Transverse colon (tissue), 4 donors: Measurements from ENCODE around the gene FOSB. TPM values are rescaled to one million over a fixed set of nuclear protein-coding genes. Genes with fewer than 3 reads are reported as not detected.

Experiments
- DNase-seq: peaks from one replicate; pipeline ENCODE4 v3.0.0-alpha.2; 2019
- H3K27ac ChIP-seq, 4 donors: fragments of 200-600 bp; sonication (generic); 2 replicates each; pipeline ENCODE4 v1.5.1; 2016 to 2018; ENCODE audit warnings: inconsistent platforms in 4 of 4
- H3K27me3 ChIP-seq: fragments of 200-600 bp; sonication (generic); 2 replicates; pipeline ENCODE4 v1.5.1; 2017; ENCODE audit warnings: inconsistent platforms
- H3K36me3 ChIP-seq, 4 donors: fragments of 200-600 bp; sonication (generic); 2 replicates each; pipeline ENCODE4 v1.5.1; 2017 to 2019; ENCODE audit warnings: inconsistent platforms in 4 of 4
- H3K4me1 ChIP-seq, 4 donors: fragments of 200-600 bp; sonication (generic); 2 replicates each; pipeline ENCODE4 v1.5.1; 2017 to 2020; ENCODE audit warnings: inconsistent platforms in 4 of 4
- H3K4me3 ChIP-seq, 4 donors: fragments of 200-600 bp; sonication (generic); 1 replicate in 1 of 4; 2 replicates in 3 of 4; pipeline versions ENCODE4 v1.5.1 to v1.6.1; 2017 to 2019; ENCODE audit warnings: inconsistent platforms in 4 of 4
- H3K9me3 ChIP-seq, 2 donors: fragments of 200-600 bp; sonication (generic); 2 replicates each; pipeline ENCODE4 v1.5.1; 2017 to 2019; ENCODE audit warnings: inconsistent platforms in 2 of 2
- EP300 ChIP-seq: sonication (generic); formaldehyde crosslinking; IDR thresholded peaks from one replicate; pipeline ENCODE4 v1.6.1; 2017; ENCODE audit warnings: antibody characterized with exemption, low read depth
- POLR2A ChIP-seq: fragments of 450-650 bp; IDR thresholded peaks from one replicate; pipeline ENCODE4 v1.6.1; 2016; ENCODE audit warnings: antibody characterized with exemption, mild to moderate bottlenecking, moderate library complexity
- POLR2AphosphoS5 ChIP-seq, 3 donors: sonication (generic); formaldehyde crosslinking; IDR thresholded peaks; one replicate each; pipeline ENCODE4 v1.6.1; 2016; ENCODE audit warnings: antibody characterized with exemption in 3 of 3
- WGBS, 2 donors: methylation state at CpG; one replicate each; pipeline ENCODE4 v1.1.5; 2018; ENCODE audit warnings: low coverage in 1 of 2; 5-methylcytosine and 5-hydroxymethylcytosine counted together
- in situ Hi-C, 4 donors: fragments of 200-750 bp; cut with MboI; loops; one replicate each; pipeline versions ENCODE4 v1.15.0 to v1.15.1; 2017; ENCODE audit warnings: low sequenced_read_pairs in 3 of 4, low pct_ligation_motif_present in 1 of 4, low pct_unique_long_range_greater_than_20kb in 1 of 4
- intact Hi-C: fragments of 100-400 bp; cut with DNase I; formaldehyde crosslinking; loops from one replicate; pipeline ENCODE4 v1.15.1; 2023; ENCODE audit warnings: low total_unique reads
- total RNA-seq, 4 donors: library from RNA; depleted of rRNA; stranded (reverse); fragments of >200 nt; gene quantifications; one replicate each; pipeline ENCODE4 v1.1.0, GENCODE V29; 2016
- TF ChIP-seq, protein P1 (sequence below), 5 experiments: fragments of 200-600 bp in 3 of 5; fragments of 450-650 bp in 2 of 5; sonication (generic) in 3 of 5; IDR thresholded peaks; 1 replicate in 2 of 5; 2 replicates in 3 of 5; pipeline ENCODE4 v1.5.1; 2016 to 2017; ENCODE audit warnings: antibody characterized with exemption in 5 of 5, inconsistent platforms in 3 of 5, mild to moderate bottlenecking in 2 of 5, moderate library complexity in 1 of 5

Gene FOSB
- total RNA-seq, 4 donors from 2014 or later: 14.5 to 64.7 (median 25.6) TPM

DNA sequence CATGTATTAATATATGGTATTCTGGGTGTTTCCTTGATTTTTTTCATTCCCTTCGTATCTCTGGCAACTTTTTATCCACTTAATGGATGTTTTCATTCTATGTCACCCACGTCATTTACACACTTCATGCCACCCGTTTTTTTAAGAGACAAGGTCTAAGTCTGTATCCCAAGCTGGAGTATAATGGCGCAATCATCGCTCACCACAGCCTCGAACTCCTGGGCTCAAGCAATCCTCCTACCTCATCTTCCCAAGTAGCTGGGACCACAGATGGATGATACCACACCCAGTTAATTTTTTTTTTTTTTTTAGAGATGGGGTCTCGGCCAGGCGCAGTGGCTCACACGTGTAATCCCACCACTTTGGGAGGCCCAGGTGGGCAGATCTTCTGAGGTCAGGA, 36.1 kb downstream of the FOSB start:
- Histone ChIP-seq H3K36me3 (no peaks in the 10 kb centered on the region), H3K27me3 (peaks cover 13% of the 10 kb centered on the region), H3K9me3 (no peaks in the 10 kb centered on the region), H3K27ac (no peak overlapping the region), H3K4me1 (peaks cover 3 to 17% (median 12%) of the 10 kb centered on the region in 4 donors), H3K4me3 (no peak overlapping the region)
- in situ Hi-C loops (no loop called here), intact Hi-C loops (no loop called here)
- WGBS, 2 donors: 80 to 86% methylated on average over 6 to 9 of the region's 9 CpGs
- DNase-seq: no peak
- no peak for TF ChIP-seq POLR2A
- no peak for TF ChIP-seq POLR2AphosphoS5 (IDR thresholded peaks at IDR 0.05)
- TF ChIP-seq, protein P1, sequence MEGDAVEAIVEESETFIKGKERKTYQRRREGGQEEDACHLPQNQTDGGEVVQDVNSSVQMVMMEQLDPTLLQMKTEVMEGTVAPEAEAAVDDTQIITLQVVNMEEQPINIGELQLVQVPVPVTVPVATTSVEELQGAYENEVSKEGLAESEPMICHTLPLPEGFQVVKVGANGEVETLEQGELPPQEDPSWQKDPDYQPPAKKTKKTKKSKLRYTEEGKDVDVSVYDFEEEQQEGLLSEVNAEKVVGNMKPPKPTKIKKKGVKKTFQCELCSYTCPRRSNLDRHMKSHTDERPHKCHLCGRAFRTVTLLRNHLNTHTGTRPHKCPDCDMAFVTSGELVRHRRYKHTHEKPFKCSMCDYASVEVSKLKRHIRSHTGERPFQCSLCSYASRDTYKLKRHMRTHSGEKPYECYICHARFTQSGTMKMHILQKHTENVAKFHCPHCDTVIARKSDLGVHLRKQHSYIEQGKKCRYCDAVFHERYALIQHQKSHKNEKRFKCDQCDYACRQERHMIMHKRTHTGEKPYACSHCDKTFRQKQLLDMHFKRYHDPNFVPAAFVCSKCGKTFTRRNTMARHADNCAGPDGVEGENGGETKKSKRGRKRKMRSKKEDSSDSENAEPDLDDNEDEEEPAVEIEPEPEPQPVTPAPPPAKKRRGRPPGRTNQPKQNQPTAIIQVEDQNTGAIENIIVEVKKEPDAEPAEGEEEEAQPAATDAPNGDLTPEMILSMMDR (IDR thresholded peaks at IDR 0.05): no peak
- TF ChIP-seq EP300: no peak

DNA sequence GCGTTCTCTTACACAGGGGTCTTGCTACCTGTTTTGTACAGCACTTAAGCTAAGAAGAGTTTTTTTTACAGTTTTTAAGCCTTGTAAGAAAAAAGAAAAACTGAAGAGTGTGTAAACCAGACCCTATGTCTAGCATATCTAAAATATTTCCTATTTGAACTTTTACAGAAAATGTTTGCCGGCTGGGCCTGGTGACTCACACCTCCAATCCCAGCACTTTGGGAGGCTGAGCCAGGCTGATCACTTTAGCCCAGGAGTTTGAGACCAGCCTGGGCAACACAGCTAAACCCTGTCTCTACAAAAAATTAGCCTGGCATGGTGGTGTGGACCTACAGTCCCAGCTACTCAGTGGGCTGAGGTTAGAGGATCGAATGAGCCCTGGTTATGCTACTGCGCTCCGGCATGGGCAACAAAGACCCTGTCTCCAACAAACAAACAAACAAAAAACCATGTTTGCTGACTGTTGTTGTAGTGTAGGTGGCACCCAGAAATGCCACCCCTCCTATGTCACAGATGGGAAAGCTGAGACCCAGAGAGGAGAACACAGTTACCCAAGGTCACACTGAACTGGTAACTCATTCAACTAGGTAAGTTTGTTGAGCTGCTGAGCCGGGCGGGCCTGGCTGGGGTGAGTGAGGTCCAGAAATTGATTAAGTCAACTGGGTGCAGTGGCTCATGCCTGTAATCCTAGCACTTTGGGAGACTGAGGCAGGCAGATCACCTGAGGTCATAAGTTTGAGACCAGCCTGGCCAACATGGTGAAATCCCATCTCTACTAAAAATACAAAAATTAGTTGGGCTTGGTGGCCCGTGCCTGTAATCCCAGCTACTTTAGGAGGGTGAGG, 37.6 kb downstream of the FOSB start:
- no peaks in the 10 kb centered on the region for H3K9me3 ChIP-seq
- TF ChIP-seq POLR2AphosphoS5 (IDR thresholded peaks at IDR 0.05) (no peak), EP300 (no peak), POLR2A (no peak)
- TF ChIP-seq, protein P1 (IDR thresholded peaks at IDR 0.05): no peak
- intact Hi-C loops: no loop called here
- in situ Hi-C loops: no loop called here
- peak overlapping the region; percentile 98 to 100 (median 99) for H3K27ac ChIP-seq
- DNase-seq: no peak
- no peaks in the 10 kb centered on the region for H3K27me3 ChIP-seq
- H3K36me3 ChIP-seq: no peaks in the 10 kb centered on the region
- peaks cover 6 to 18% (median 17%) of the 10 kb centered on the region in 4 donors for H3K4me1 ChIP-seq
- no peak overlapping the region for H3K4me3 ChIP-seq
- 84 to 100% methylated on average over 1 to 8 of the region's 8 CpGs for WGBS, 2 donors

DNA sequence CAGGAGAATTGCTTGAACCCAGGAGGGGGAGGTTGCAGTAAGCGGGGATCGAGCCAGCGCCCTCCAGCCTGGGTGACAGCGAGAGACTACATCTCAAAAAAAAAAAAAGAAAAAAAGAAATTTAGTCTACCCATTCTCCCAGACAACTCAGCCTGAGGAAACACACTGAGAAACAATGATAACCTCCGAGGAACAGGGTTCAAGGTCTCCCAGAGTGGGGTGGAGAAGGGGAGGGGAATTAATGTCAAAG, 38.1 kb downstream of the FOSB start:
- Histone ChIP-seq H3K27me3 (no peaks in the 10 kb centered on the region), H3K4me1 (peaks cover 11 to 24% (median 22%) of the 10 kb centered on the region in 4 donors), H3K9me3 (no peaks in the 10 kb centered on the region), H3K4me3 (peak overlapping the region in 3 of 4 donors; percentile 93 to 99 (median 95)), H3K27ac (peak overlapping the region; percentile 98 to 100 (median 99)), H3K36me3 (no peaks in the 10 kb centered on the region)
- WGBS, 2 donors: 51% methylated on average over 5 of the region's 5 CpGs; no CpG with 5 or more reads in 1 of the 2 donors
- DNase-seq: no peak
- in situ Hi-C loops (no loop called here), intact Hi-C loops (no loop called here)
- TF ChIP-seq POLR2AphosphoS5 (IDR thresholded peaks at IDR 0.05) (no peak), POLR2A (no peak), EP300 (no peak)
- TF ChIP-seq, protein P1 (IDR thresholded peaks at IDR 0.05): no peak

DNA sequence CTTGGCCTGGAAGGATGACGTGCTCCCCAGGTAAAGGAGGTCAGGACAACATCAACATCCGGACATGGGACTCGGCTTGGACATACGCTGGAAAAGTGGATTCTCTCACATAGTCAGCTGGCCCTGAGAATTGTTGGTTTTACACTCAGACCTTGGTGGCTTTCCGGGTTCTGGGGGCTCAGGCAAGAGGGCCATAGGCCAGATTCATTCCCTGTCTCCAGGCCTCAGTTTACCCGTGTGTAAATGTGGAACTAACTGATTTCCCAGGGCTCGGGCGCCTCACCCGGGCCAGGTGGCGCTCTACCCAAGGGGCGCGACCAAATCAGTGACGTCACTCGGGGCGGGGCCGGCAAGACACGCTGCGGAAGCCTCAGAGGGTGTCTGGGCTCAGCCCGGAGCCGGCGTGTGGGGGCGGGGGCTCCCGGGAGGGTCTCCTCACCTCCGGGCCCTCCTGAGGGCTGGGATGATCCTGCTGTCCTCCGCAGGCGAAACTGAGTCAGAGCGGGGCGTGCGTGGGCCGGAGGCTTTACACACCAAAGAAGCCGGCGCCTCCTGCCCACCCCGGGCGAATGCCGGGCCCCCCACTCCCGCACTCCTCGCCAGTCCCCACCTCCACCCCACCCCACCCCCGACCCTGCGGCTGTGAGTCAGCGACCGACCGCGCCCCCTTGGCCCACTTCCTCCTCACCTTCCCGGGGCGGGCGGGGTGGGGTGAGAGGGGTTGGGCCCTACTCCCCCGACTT, 38.6 kb downstream of the FOSB start:
- Histone ChIP-seq H3K4me1 (peaks cover 16 to 29% (median 27%) of the 10 kb centered on the region in 4 donors), H3K27ac (peak overlapping the region; percentile 98 to 100 (median 99)), H3K9me3 (no peaks in the 10 kb centered on the region), H3K4me3 (peak overlapping the region; percentile 93 to 100 (median 97)), H3K36me3 (no peaks in the 10 kb centered on the region), H3K27me3 (no peaks in the 10 kb centered on the region)
- in situ Hi-C loops: no loop called here
- intact Hi-C loops: no loop called here
- TF ChIP-seq POLR2AphosphoS5 (IDR thresholded peaks at IDR 0.05) (peak; percentile 79 to 91 (median 83)), POLR2A (peak; percentile 90), EP300 (no peak)
- TF ChIP-seq, protein P1 (IDR thresholded peaks at IDR 0.05): peak in 4 of 5 experiments; percentile 24 to 45 (median 38)
- peak; percentile 98 for DNase-seq
- 1% methylated on average over 25 of the region's 47 CpGs; no CpG with 5 or more reads in 1 of the 2 donors for WGBS, 2 donors
